ENCODE measurements around the gene NPW.

DNA sequence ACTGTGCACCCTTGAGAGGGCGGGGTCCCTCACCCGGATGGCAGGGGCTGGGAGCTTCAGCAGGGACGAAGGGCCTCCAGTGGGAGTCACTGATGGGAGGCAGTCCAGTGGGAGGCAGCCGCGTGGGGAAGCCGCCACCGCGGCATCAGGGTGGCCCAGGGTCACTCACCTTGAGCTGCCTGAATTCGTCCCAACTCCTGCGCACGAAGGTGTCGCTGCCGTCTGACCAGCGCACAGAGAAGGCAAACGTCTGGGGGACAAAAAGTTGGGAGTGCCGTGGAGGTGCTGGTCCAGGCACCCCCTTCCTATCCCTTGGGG lies 38.9 kb upstream of the NPW start:
- TF ChIP-seq YY1 (IDR thresholded peaks at IDR 0.05; ENCODE audit: insufficient read depth, insufficient read length) (no peak), SUZ12 (IDR thresholded peaks at IDR 0.05; ENCODE audit: extremely low read depth, insufficient read depth, insufficient read length) (no peak), ZNF274 (IDR thresholded peaks at IDR 0.05; ENCODE audit: low read depth, low read length) (no peak)
